Psoas muscle (tissue), 8 donors: Measurements from ENCODE around the gene BIRC7. TPM values are rescaled to one million over a fixed set of nuclear protein-coding genes. Genes with fewer than 3 reads are reported as not detected.

Experiments
- ATAC-seq, 4 donors: fragments of 200-7000 bp; cut with Tn5 transposase; one replicate each; pipeline ENCODE4 v1.9.1; 2020; ENCODE audit warnings: moderate library complexity in 3 of 4, mild to moderate bottlenecking in 2 of 4
- DNase-seq, 2 donors: peaks; one replicate each; pipeline ENCODE4 v3.0.0-alpha.2; 2020
- H3K27ac ChIP-seq: fragments of 200-600 bp; one replicate; pipeline ENCODE4 v1.8.0; 2022
- H3K27me3 ChIP-seq, 3 donors: fragments of 200-600 bp in 1 of 3; one replicate each; pipeline versions ENCODE4 v1.6.1 to v1.8.0; 2013 to 2022; ENCODE audit warnings: low read length in 2 of 3, mild to moderate bottlenecking in 2 of 3, moderate library complexity in 1 of 3; ENCODE audit not compliant: insufficient read depth in 3 of 3
- H3K36me3 ChIP-seq, 2 donors: fragments of 200-600 bp in 1 of 2; one replicate each; pipeline versions ENCODE4 v1.6.1 to v1.8.0; 2013 to 2022; ENCODE audit warnings: low read depth in 1 of 2, mild to moderate bottlenecking in 1 of 2, moderate library complexity in 1 of 2; ENCODE audit not compliant: insufficient read depth in 1 of 2
- H3K4me1 ChIP-seq: fragments of 200-600 bp; one replicate; pipeline ENCODE4 v1.8.0; 2022
- H3K4me3 ChIP-seq: fragments of 200-600 bp; one replicate; pipeline ENCODE4 v1.8.0; 2022; ENCODE audit warnings: mild to moderate bottlenecking
- H3K9me3 ChIP-seq: fragments of 200-600 bp; one replicate; pipeline ENCODE4 v1.8.0; 2022
- WGBS, 3 donors: extraction: QIAGEN DNeasy Blood & Tissue Kit; methylation state at CpG; one replicate each; pipeline versions ENCODE4 v1.1.6 to v1.1.7; 2013; 5-methylcytosine and 5-hydroxymethylcytosine counted together
- intact Hi-C, 2 donors: fragments of 100-400 bp; cut with DNase I; formaldehyde crosslinking; loops; one replicate each; pipeline versions ENCODE4 v1.11.0 to v1.14.2; 2022
- polyA plus RNA-seq, 3 donors: library from polyadenylated mRNA; stranded (reverse); fragments of 200-250 nt; gene quantifications; one replicate each; pipeline ENCODE4 v1.2.3, GENCODE V29; 2013
- total RNA-seq, 4 donors: library from RNA; stranded (reverse); fragmentation: NEBNext Ultra II Directional in 2 of 4; extraction: Animal tissue kit (Norgen Biotek cat#: 25700) in 2 of 4; gene quantifications; one replicate each; pipeline versions ENCODE4 v1.2.1 to v1.2.4, GENCODE V29; 2021 to 2023
- TF ChIP-seq, protein P1 (sequence below): fragments of 200-600 bp; IDR thresholded peaks from one replicate; pipeline ENCODE4 v1.8.0; 2022; ENCODE audit warnings: antibody characterized with exemption
- donor health status: healthy with polysubstance abuse.
- donor health status: DM: no; HTN: no; CAD: no; lungs with moderate emphysema.
- donor health status: Bipolar disorder and iron deficiency.
- donor health status: healthy.
- donor health status: DM: yes; HTN: yes; CAD: no.
- donor health status: DM: no; HTN: no; CAD: no.
- donor health status: DM: no; HTN: no; CAD: no.
- donor health status: DM: yes; HTN: yes; CAD: no.

The BIRC7 gene
- total and polyA plus RNA-seq, 7 donors, result 0.04 TPM; not detected in 6

DNA sequence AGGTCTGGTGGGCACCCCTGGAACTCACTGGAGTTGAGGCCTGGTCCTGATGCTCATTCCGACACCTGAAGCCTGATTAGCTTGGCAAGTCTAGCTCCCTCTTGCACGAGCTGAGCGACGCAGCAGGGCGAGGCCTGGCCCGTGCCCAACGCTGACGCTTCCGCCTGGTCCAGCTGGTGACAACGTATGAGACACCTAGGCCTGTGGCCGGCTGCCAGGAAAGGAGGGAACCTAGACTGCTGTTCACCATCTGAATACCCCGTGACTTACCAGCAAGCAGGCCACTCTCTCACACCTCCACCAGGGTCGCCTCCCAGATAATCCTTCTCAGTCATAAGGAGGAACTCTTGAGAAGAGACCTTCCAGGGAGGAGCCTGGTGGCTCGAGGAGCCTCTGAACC is 44.3 kb upstream of the BIRC7 start:
- intact Hi-C loops, result no loop called here

DNA sequence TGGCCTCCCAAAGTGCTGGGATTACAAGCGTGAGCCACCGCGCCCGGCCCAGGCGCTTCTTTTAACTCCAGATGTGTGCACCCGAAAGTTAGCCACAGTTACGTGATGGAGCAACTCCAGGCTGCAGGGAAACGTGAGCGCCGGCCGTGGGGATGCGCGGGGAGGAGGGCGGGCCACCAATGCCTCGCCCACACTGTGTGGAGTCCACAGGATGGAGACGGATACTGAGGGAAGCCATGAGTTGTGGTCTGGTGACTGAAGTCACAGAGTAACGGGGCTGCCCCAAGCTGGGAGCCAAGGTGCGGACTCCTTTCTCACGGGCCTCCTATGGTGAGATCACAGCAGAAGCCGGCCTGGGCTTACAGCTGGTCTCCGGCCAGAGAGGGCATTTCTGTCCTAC is 43.0 kb upstream of the BIRC7 start:
- H3K4me1 ChIP-seq, result peaks cover 11% of the 10 kb centered on the region
- no peak overlapping the region for H3K27ac ChIP-seq
- no peak overlapping the region for H3K4me3 ChIP-seq
- WGBS, 3 donors, result 88 to 90% (median 89%) methylated on average over 21 of the region's 21 CpGs
- no peaks in the 10 kb centered on the region for H3K9me3 ChIP-seq
- no peaks in the 10 kb centered on the region for H3K27me3 ChIP-seq
- ATAC-seq (no peak), DNase-seq (no peak)
- TF ChIP-seq, protein P1, sequence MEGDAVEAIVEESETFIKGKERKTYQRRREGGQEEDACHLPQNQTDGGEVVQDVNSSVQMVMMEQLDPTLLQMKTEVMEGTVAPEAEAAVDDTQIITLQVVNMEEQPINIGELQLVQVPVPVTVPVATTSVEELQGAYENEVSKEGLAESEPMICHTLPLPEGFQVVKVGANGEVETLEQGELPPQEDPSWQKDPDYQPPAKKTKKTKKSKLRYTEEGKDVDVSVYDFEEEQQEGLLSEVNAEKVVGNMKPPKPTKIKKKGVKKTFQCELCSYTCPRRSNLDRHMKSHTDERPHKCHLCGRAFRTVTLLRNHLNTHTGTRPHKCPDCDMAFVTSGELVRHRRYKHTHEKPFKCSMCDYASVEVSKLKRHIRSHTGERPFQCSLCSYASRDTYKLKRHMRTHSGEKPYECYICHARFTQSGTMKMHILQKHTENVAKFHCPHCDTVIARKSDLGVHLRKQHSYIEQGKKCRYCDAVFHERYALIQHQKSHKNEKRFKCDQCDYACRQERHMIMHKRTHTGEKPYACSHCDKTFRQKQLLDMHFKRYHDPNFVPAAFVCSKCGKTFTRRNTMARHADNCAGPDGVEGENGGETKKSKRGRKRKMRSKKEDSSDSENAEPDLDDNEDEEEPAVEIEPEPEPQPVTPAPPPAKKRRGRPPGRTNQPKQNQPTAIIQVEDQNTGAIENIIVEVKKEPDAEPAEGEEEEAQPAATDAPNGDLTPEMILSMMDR, result no peak
- H3K36me3 ChIP-seq, result peaks cover 0 to 21% of the 10 kb centered on the region in 2 donors
- intact Hi-C loops, result no loop called here

More for the DNA sequence above, 44.3 kb upstream of the BIRC7 start:
- ATAC-seq (peak in 1 of 4 donors; percentile 32), DNase-seq (no peak)
- H3K36me3 ChIP-seq, result peaks cover 0 to 19% of the 10 kb centered on the region in 2 donors
- H3K27me3 ChIP-seq, result no peaks in the 10 kb centered on the region
- no peak overlapping the region for H3K27ac ChIP-seq
- WGBS, 3 donors, result 51 to 62% (median 59%) methylated on average over 14 of the region's 14 CpGs
- H3K4me3 ChIP-seq, result no peak overlapping the region
- no peaks in the 10 kb centered on the region for H3K9me3 ChIP-seq
- H3K4me1 ChIP-seq, result no peaks in the 10 kb centered on the region
- TF ChIP-seq, protein P1, result no peak

DNA sequence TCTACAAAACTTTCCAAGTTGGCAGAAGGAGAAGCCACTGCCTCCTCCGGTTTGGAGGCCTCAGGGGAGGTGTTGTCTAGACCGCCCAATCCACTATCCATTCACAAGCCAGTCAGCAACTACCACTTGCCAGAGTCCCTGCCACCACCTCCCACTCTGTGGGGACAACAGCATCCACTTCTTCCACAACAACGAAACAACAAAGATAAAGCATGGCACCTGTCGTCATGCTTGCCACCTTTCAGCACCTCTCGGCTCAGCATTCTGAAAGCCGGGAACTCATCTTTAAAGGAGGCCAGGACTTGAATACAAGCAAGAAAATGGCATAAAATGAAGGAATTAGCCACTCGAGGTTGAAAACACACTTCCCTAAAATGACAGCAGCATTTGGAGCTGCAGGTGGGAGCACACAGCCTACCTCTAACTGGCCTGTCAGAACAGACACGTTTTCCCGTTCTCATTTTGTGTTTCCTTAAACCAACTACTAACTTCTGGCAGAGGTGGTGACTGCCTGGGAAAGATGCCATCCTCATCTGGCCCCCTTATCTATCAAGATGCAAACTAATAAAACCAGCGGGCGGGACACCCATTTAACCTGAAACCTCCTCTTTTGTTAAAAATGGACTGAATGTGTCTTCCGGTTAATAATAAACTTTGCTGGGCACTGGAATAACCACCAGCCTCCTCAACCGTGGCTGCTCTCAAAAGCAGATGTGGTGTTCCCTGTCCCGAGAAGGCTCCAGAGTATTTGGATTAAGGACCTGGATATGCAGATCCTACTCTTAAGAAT is 41.5 kb upstream of the BIRC7 start:
- ATAC-seq, result no peak
- WGBS, 3 donors, result 78 to 84% (median 78%) methylated on average over 14 of the region's 14 CpGs
- H3K27ac ChIP-seq, result no peak overlapping the region

DNA sequence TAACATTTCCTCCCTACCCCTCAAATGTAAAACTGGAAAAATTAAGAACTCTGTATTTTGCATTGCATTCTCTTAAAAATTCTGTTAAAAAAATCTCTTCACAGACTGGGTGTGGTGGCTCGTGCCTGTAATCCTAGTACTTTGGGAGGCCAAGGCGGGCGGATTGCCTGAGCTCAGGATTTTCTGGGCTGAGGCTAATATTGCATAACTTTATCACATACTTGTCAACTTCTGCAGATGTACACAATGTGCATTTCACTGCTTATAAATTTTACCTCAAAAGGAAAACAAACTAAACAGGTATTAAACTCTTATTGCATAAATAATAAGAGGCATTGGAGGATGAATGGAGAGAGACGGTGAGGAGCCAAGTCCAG is 40.9 kb upstream of the BIRC7 start:
- peaks cover 23% of the 10 kb centered on the region for H3K4me1 ChIP-seq
- H3K36me3 ChIP-seq, result peaks cover 0 to 25% of the 10 kb centered on the region in 2 donors
- TF ChIP-seq, protein P1, result no peak
- no peak overlapping the region for H3K27ac ChIP-seq
- H3K4me3 ChIP-seq, result no peak overlapping the region
- 92 to 96% (median 94%) methylated on average over 4 of the region's 4 CpGs for WGBS, 3 donors
- intact Hi-C loops, result no loop called here
- no peak for DNase-seq
- no peaks in the 10 kb centered on the region for H3K27me3 ChIP-seq
- ATAC-seq, result no peak
- H3K9me3 ChIP-seq, result no peaks in the 10 kb centered on the region

More for the DNA sequence above, 41.5 kb upstream of the BIRC7 start:
- H3K36me3 ChIP-seq, result peaks cover 0 to 25% of the 10 kb centered on the region in 2 donors
- no peaks in the 10 kb centered on the region for H3K9me3 ChIP-seq
- TF ChIP-seq, protein P1, result no peak
- H3K27me3 ChIP-seq, result no peaks in the 10 kb centered on the region
- H3K4me1 ChIP-seq, result peaks cover 23% of the 10 kb centered on the region
- intact Hi-C loops, result no loop called here
- no peak for DNase-seq
- no peak overlapping the region for H3K4me3 ChIP-seq
